ENCODE measurements around the gene IRF1. TPM values are rescaled to one million over a fixed set of nuclear protein-coding genes. Genes with fewer than 3 reads are reported as not detected.

The IRF1 gene

DNA sequence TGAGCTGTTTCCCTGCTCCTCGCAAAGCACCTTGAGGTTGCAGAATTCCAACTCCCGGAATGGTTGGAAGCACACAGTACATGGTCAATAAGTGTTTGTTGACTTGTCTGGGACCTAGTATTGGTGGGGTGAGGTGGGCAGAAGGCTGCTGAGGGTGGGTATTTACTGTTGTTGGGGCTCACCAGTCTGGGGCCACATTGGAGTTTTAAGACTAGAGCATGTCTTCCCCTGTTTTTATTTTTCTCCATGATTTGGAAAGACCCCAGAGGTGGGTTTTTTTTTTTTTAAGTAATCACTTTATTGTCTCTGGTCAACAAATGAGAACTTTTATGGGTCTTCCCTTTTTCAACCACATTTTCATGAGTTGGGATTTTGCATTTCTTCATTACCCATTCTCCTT lies 55.1 kb downstream of the IRF1 start:
- Histone ChIP-seq H3K56ac (ENCODE audit: low read length) (no peak overlapping the region), H3K23ac (ENCODE audit: low read length) (no peak overlapping the region), H3K79me1 (ENCODE audit: low read length) (no peaks in the 10 kb centered on the region), H2BK120ac (ENCODE audit: low read depth, low read length) (no peak overlapping the region), H4K8ac (ENCODE audit: low read depth, low read length) (no peak overlapping the region), H4K5ac (ENCODE audit: low read length) (no peak overlapping the region), H3K18ac (ENCODE audit: low read length) (no peak overlapping the region), H3K4me2 (ENCODE audit: low read length) (no peak overlapping the region), H3K79me2 (ENCODE audit: control insufficient read depth, insufficient read depth, low read length) (no peaks in the 10 kb centered on the region), H3K9ac (ENCODE audit: low read length) (no peak overlapping the region), H2AK5ac (ENCODE audit: low read length) (no peak overlapping the region), H3K4me1 (ENCODE audit: control insufficient read depth, low read depth, low read length) (peaks cover 10% of the 10 kb centered on the region), H3K27me3 (ENCODE audit: insufficient read depth, low read length, poor library complexity) (no peaks in the 10 kb centered on the region), H2BK15ac (replicated peaks; ENCODE audit: low read depth) (no peak overlapping the region), H3K36me3 (ENCODE audit: control insufficient read depth, insufficient read depth, low read length) (no peaks in the 10 kb centered on the region), H3K4ac (ENCODE audit: low read depth, low read length) (no peak overlapping the region), H3K27ac (ENCODE audit: low read depth, low read length) (no peak overlapping the region), H2BK5ac (ENCODE audit: low read length) (no peak overlapping the region), H3K4me3 (ENCODE audit: low read length) (no peak overlapping the region)
- DNase-seq = no peak
- WGBS (ENCODE audit: extremely low coverage, insufficient coverage, low lambda C conversion rate) = no CpG with 5 or more reads among the region's 2 CpGs

DNA sequence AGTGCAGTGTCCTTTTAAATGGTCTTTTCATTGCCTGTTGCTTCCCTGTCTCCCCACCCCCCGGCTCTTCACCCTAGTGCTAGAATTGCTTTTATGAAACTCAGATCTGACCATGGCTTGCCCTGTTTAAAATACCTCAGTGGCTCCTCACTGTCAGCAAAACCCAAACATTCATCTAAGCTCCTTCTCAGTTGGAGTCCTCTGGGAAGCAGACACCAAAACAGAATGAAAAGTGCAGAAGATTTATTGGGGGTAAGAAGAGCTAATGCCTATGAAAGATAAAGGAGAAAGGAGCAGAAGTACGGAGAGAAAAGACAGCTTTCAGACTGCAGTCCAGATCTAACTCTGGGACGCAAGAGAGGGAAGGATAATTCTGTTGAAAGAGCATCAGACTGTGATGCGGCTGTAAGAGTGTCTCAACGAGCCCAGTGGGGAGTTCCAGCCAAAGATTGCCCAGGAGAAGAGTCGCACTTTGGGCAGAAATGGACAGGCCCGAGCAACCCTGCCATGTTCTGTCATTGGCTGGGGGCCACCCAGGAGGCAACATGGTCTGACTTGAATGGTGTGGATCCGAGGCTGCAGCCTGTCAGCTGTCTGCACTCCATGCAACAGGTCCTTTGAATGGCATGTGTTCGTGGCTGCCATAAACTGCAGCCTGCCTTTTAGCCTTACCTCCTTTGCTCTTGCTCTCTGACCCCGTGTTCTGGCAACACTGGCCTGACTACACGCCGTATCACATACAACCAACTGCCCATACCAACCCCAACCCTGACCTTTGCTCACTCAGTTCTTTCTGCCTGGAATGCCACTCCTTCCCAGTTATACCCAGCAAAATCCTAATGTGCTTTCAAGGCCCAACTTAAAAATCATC lies 55.9 kb downstream of the IRF1 start:
- H2BK5ac ChIP-seq (ENCODE audit: low read length) = no peak overlapping the region
- no peak overlapping the region for H3K56ac ChIP-seq (ENCODE audit: low read length)
- H3K9ac ChIP-seq (ENCODE audit: low read length) = no peak overlapping the region
- H2BK120ac ChIP-seq (ENCODE audit: low read depth, low read length) = no peak overlapping the region
- H3K4ac ChIP-seq (ENCODE audit: low read depth, low read length) = no peak overlapping the region
- no peaks in the 10 kb centered on the region for H3K27me3 ChIP-seq (ENCODE audit: insufficient read depth, low read length, poor library complexity)
- H3K18ac ChIP-seq (ENCODE audit: low read length) = no peak overlapping the region
- H3K4me2 ChIP-seq (ENCODE audit: low read length) = no peak overlapping the region
- H4K5ac ChIP-seq (ENCODE audit: low read length) = no peak overlapping the region
- H3K79me2 ChIP-seq (ENCODE audit: control insufficient read depth, insufficient read depth, low read length) = no peaks in the 10 kb centered on the region
- no peak overlapping the region for H2BK15ac ChIP-seq (replicated peaks; ENCODE audit: low read depth)
- no peaks in the 10 kb centered on the region for H3K79me1 ChIP-seq (ENCODE audit: low read length)
- no peak overlapping the region for H3K27ac ChIP-seq (ENCODE audit: low read depth, low read length)
- H2AK5ac ChIP-seq (ENCODE audit: low read length) = no peak overlapping the region
- H3K23ac ChIP-seq (ENCODE audit: low read length) = no peak overlapping the region
- no peak overlapping the region for H3K4me3 ChIP-seq (ENCODE audit: low read length)
- no peak for DNase-seq
- no CpG with 5 or more reads among the region's 12 CpGs for WGBS (ENCODE audit: extremely low coverage, insufficient coverage, low lambda C conversion rate)
- no peaks in the 10 kb centered on the region for H3K36me3 ChIP-seq (ENCODE audit: control insufficient read depth, insufficient read depth, low read length)
- H4K8ac ChIP-seq (ENCODE audit: low read depth, low read length) = no peak overlapping the region
- peaks cover 10% of the 10 kb centered on the region for H3K4me1 ChIP-seq (ENCODE audit: control insufficient read depth, low read depth, low read length)

DNA sequence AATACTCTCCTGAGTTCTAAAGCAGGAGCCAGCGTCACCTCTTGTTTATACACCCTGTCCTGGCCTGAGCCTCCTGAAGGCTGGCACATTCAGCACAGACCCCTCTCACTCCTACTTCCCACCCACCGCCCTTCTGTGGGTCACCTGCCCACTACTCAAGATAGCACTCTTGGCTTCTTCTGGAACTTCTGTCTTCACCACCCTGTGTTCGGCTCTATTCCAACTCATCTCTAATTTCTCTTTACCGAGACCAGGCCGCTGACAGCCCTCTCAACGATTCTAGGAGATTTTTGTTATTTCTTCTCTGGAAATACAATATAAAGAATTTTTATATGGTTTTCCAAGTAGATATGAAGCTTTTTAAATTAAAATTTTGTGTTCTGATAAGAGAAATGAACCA lies 57.4 kb downstream of the IRF1 start:
- no peak overlapping the region for H2BK15ac ChIP-seq (replicated peaks; ENCODE audit: low read depth)
- no peak overlapping the region for H3K4ac ChIP-seq (ENCODE audit: low read depth, low read length)
- H3K27me3 ChIP-seq (ENCODE audit: insufficient read depth, low read length, poor library complexity) = no peaks in the 10 kb centered on the region
- peaks cover 10% of the 10 kb centered on the region for H3K4me1 ChIP-seq (ENCODE audit: control insufficient read depth, low read depth, low read length)
- H3K23ac ChIP-seq (ENCODE audit: low read length) = no peak overlapping the region
- no peak overlapping the region for H3K27ac ChIP-seq (ENCODE audit: low read depth, low read length)
- no peak overlapping the region for H3K4me3 ChIP-seq (ENCODE audit: low read length)
- H3K79me2 ChIP-seq (ENCODE audit: control insufficient read depth, insufficient read depth, low read length) = no peaks in the 10 kb centered on the region
- no peaks in the 10 kb centered on the region for H3K79me1 ChIP-seq (ENCODE audit: low read length)
- no CpG with 5 or more reads among the region's 6 CpGs for WGBS (ENCODE audit: extremely low coverage, insufficient coverage, low lambda C conversion rate)
- no peak overlapping the region for H4K8ac ChIP-seq (ENCODE audit: low read depth, low read length)
- H3K4me2 ChIP-seq (ENCODE audit: low read length) = no peak overlapping the region
- no peak overlapping the region for H2AK5ac ChIP-seq (ENCODE audit: low read length)
- no peak overlapping the region for H2BK120ac ChIP-seq (ENCODE audit: low read depth, low read length)
- no peak overlapping the region for H3K56ac ChIP-seq (ENCODE audit: low read length)
- no peak overlapping the region for H3K9ac ChIP-seq (ENCODE audit: low read length)
- DNase-seq = no peak
- no peak overlapping the region for H2BK5ac ChIP-seq (ENCODE audit: low read length)
- H4K5ac ChIP-seq (ENCODE audit: low read length) = no peak overlapping the region
- H3K18ac ChIP-seq (ENCODE audit: low read length) = no peak overlapping the region
- H3K36me3 ChIP-seq (ENCODE audit: control insufficient read depth, insufficient read depth, low read length) = no peaks in the 10 kb centered on the region

DNA sequence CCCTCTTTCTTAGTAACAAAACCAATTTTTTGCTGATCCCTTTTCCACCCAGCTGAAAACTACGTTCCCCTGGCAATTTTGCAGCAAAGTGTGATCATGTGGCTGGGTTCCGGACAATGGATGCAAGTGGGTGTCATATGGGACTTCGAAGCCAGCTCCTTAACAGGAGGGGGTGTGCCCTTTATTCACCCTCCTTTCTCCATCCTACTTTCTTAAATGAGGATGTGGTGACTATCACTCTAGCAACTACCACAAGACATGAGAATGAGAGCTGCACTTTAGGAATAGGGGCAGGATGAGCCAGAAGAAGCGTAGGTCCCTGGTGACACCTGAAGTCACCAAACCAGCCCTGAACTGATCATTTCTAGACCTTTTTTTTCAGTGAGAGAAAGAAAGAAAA lies 58.9 kb downstream of the IRF1 start:
- H3K36me3 ChIP-seq (ENCODE audit: control insufficient read depth, insufficient read depth, low read length) = no peaks in the 10 kb centered on the region
- H3K18ac ChIP-seq (ENCODE audit: low read length) = no peak overlapping the region
- no peak overlapping the region for H2BK15ac ChIP-seq (replicated peaks; ENCODE audit: low read depth)
- WGBS (ENCODE audit: extremely low coverage, insufficient coverage, low lambda C conversion rate) = no CpG with 5 or more reads among the region's 4 CpGs
- H3K79me2 ChIP-seq (ENCODE audit: control insufficient read depth, insufficient read depth, low read length) = no peaks in the 10 kb centered on the region
- no peak overlapping the region for H3K9ac ChIP-seq (ENCODE audit: low read length)
- peaks cover 12% of the 10 kb centered on the region for H3K4me1 ChIP-seq (ENCODE audit: control insufficient read depth, low read depth, low read length)
- H4K5ac ChIP-seq (ENCODE audit: low read length) = no peak overlapping the region
- no peak overlapping the region for H3K23ac ChIP-seq (ENCODE audit: low read length)
- no peak overlapping the region for H4K8ac ChIP-seq (ENCODE audit: low read depth, low read length)
- no peak overlapping the region for H3K4me3 ChIP-seq (ENCODE audit: low read length)
- H3K4ac ChIP-seq (ENCODE audit: low read depth, low read length) = no peak overlapping the region
- no peak overlapping the region for H3K27ac ChIP-seq (ENCODE audit: low read depth, low read length)
- no peak overlapping the region for H2BK5ac ChIP-seq (ENCODE audit: low read length)
- H3K79me1 ChIP-seq (ENCODE audit: low read length) = no peaks in the 10 kb centered on the region
- no peaks in the 10 kb centered on the region for H3K27me3 ChIP-seq (ENCODE audit: insufficient read depth, low read length, poor library complexity)
- DNase-seq = no peak
- H3K56ac ChIP-seq (ENCODE audit: low read length) = no peak overlapping the region
- H2BK120ac ChIP-seq (ENCODE audit: low read depth, low read length) = no peak overlapping the region
- no peak overlapping the region for H3K4me2 ChIP-seq (ENCODE audit: low read length)
- H2AK5ac ChIP-seq (ENCODE audit: low read length) = no peak overlapping the region

Small RNAs within 50 kb of the gene (small RNA-seq; reads per million reads assigned to genes)
- gene RF00019 (ENCODE audit: insufficient read depth) = not detected
